TTC549 (cell line): ENCODE data around the gene C17orf107.

Source experiments
- FAIRE-seq: peaks from 2 replicates; lab custom pipeline; 2012; peaks lifted over from hg19 to GRCh38; lab: Jason Lieb, UNC

C17orf107 gene

GRCh38 chr17:4950075-4950745 is 50.9 kb downstream of the C17orf107 start:
- FAIRE-seq: no peak

- FAIRE-seq: no peak
Observed at GRCh38 chr17:4950746-4951204, 51.4 kb downstream of the C17orf107 start, which contains the start of gene ENO3. Gene ENO3 (plus strand): TSS chr17:4951119. CDS start chr17:4951830, 711 bp downstream.

GRCh38 chr17:4951486-4951885 is 52.1 kb downstream of the C17orf107 start:
- FAIRE-seq: no peak
